Calu3 (cell line): ENCODE results near the gene C16orf96. TPM values are rescaled to one million over a fixed set of nuclear protein-coding genes. Genes with fewer than 3 reads are reported as not detected.

ENCODE experiments used
- BruUV-seq: library from RNA; stranded (reverse); fragments of 400-500 nt; replicated peaks from 2 replicates; lab custom pipeline; 2021; lab: Mats Ljungman, UMichigan
- CTCF ChIA-PET: fragments of 300-600 bp; sonication (Branson Sonifier 250); formaldehyde crosslinking; loops from one replicate; lab custom pipeline; 2022; ENCODE audit warnings: antibody characterized with exemption; lab: Charles Lee
- DNase-seq: peaks from one replicate; pipeline ENCODE4 v3.0.0; 2022
- H3K27ac Mint-ChIP-seq: one replicate; pipeline ENCODE4 v1.8.0; 2022; ENCODE audit warnings: mixed read lengths; ENCODE audit not compliant: unreplicated experiment
- H3K27me3 Mint-ChIP-seq: one replicate; pipeline ENCODE4 v1.8.0; 2022; ENCODE audit warnings: mixed read lengths; ENCODE audit not compliant: unreplicated experiment
- H3K36me3 Mint-ChIP-seq: one replicate; pipeline ENCODE4 v1.8.0; 2022; ENCODE audit warnings: mild to moderate bottlenecking, moderate library complexity, mixed read lengths; ENCODE audit not compliant: insufficient read depth, unreplicated experiment
- H3K4me1 Mint-ChIP-seq: one replicate; pipeline ENCODE4 v1.8.0; 2022; ENCODE audit warnings: mild to moderate bottlenecking, low read depth, mixed read lengths; ENCODE audit not compliant: unreplicated experiment
- H3K4me3 Mint-ChIP-seq: one replicate; pipeline ENCODE4 v1.8.0; 2022; ENCODE audit warnings: mild to moderate bottlenecking, low read depth, moderate library complexity, mixed read lengths; ENCODE audit not compliant: unreplicated experiment
- H3K9me3 Mint-ChIP-seq: one replicate; pipeline ENCODE4 v1.8.0; 2022; ENCODE audit warnings: low read depth, mixed read lengths; ENCODE audit not compliant: unreplicated experiment
- intact Hi-C: fragments of 100-400 bp; cut with micrococcal nuclease; formaldehyde crosslinking; loops from one replicate; pipeline ENCODE4 v1.10.0; 2022; ENCODE audit not compliant: unreplicated experiment
- total RNA-seq: library from RNA; stranded (reverse); gene quantifications from 2 replicates; pipeline ENCODE4 v1.2.3, GENCODE V29; 2022
- TF ChIP-seq, protein P1 (sequence below): fragments of 200-600 bp; IDR thresholded peaks from one replicate; pipeline ENCODE4 v1.8.0; 2022; ENCODE audit warnings: antibody characterized with exemption; ENCODE audit not compliant: unreplicated experiment

C16orf96 gene
- total RNA-seq, 1 experiment from 2014 or later: not detected

DNA sequence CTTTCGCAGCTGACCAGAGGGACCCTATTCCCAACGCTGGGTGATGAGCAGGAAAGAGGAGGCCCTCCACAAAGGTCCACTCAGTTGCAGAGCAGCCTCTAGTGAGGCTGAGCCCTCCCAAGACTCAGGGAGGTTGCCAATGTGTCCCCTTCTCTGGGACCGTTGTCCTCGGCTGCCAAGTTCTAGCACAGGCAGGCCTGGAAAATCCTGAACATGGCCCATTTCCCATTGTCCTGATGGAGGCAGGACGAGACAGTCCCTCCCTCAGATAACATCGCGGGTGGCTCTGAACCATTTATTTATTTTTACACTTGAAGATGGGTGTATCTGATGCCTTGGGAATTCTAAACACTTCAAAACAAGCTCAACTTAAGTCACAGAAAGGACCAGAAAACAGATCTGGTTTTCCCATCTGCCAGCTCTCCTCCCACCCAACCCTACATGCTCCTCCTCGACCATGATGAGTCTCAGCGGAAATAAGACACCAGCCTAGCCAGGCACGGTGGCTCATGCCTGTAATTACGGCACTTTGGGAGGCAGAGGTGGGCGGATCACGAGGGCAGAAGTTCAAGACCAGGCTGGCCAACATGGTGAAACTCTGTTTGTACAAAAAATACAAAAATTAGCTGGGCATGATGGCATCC is 30.4 kb upstream of the C16orf96 start:
- no TSS peak for BruUV-seq
- TF ChIP-seq, protein P1, sequence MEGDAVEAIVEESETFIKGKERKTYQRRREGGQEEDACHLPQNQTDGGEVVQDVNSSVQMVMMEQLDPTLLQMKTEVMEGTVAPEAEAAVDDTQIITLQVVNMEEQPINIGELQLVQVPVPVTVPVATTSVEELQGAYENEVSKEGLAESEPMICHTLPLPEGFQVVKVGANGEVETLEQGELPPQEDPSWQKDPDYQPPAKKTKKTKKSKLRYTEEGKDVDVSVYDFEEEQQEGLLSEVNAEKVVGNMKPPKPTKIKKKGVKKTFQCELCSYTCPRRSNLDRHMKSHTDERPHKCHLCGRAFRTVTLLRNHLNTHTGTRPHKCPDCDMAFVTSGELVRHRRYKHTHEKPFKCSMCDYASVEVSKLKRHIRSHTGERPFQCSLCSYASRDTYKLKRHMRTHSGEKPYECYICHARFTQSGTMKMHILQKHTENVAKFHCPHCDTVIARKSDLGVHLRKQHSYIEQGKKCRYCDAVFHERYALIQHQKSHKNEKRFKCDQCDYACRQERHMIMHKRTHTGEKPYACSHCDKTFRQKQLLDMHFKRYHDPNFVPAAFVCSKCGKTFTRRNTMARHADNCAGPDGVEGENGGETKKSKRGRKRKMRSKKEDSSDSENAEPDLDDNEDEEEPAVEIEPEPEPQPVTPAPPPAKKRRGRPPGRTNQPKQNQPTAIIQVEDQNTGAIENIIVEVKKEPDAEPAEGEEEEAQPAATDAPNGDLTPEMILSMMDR: no peak

DNA sequence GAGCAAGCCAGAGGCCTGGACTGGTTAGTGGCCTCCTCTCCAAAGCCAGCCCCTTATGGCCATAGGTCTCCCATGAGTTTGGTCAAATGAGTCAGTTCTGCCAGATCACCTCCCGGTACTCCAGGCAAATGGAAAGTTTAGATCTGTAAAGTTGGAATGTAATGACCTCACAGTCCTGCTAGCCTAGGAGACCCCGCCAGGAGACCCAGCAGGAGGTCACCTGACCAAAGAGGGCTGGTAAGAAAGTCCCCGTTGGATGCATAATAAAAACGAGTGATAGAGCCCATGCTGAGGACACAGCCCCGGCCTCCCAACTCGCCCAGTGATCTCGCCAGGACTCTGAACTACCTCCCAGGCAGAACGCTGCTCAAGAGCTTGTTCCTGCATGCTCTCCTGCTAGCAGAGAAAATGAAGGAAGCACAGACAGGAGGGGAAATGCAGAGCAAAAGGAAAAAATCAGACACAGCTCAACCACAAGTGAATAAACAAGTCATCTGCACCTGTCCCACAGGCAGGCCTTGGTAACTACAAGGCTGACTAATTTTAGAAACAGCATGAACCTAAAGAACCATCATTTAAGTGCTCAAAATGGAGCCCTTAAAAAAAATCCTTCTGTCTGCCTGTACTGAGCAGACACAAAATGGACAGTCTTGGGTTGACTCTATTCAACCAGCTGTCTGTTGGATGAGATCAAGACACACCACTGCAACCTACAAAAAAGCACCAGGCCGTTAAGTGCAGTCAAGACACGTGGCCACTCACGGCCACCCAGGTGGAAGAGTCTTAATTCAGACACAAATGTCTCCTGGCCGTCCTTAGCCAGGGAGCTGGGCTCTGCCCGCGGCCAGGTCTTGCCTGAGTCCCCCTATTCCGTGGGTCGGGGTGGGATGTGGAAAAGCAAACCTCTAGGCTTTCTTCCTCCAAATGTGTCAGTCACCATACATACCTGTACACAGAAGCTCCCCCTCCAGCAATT is 26.8 kb upstream of the C16orf96 start:
- peaks cover 17% of the 10 kb centered on the region for H3K4me1 Mint-ChIP-seq
- TF ChIP-seq, protein P1: no peak
- intact Hi-C loops: no loop called here
- H3K9me3 Mint-ChIP-seq: no peaks in the 10 kb centered on the region
- no peaks in the 10 kb centered on the region for H3K27me3 Mint-ChIP-seq
- DNase-seq: no peak
- CTCF ChIA-PET: no interaction called here
- BruUV-seq: no TSS peak
- no peak overlapping the region for H3K4me3 Mint-ChIP-seq
- no peak overlapping the region for H3K27ac Mint-ChIP-seq
- H3K36me3 Mint-ChIP-seq: no peaks in the 10 kb centered on the region

More for the DNA sequence above, 30.4 kb upstream of the C16orf96 start:
- Mint-ChIP-seq H3K4me3 (no peak overlapping the region), H3K27me3 (no peaks in the 10 kb centered on the region), H3K4me1 (peaks cover 20% of the 10 kb centered on the region), H3K27ac (no peak overlapping the region), H3K36me3 (no peaks in the 10 kb centered on the region), H3K9me3 (no peaks in the 10 kb centered on the region)
- intact Hi-C loops: no loop called here
- no peak for DNase-seq
- CTCF ChIA-PET: no interaction called here

DNA sequence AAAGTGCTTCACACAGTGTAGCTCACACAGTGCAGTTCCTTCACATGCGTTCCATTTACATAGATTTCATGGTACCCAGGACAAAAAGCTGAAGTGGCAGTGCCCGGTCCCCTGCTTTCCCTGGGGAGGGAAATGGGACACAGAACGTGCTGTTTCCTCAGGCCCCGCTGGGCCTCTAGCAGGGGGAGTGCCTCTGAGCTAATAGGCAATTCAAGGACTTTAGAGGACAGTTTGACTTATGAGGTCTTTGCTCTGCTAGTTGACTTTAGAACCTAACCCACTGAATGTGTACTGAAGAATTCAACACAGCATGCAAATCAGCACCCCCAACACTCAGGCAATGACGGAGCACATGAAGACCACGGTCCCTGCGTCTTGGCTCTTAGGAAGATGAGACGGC is 24.3 kb upstream of the C16orf96 start:
- intact Hi-C loops: no loop called here
- BruUV-seq: no TSS peak
- peaks cover 3% of the 10 kb centered on the region for H3K4me1 Mint-ChIP-seq
- H3K36me3 Mint-ChIP-seq: no peaks in the 10 kb centered on the region
- no peaks in the 10 kb centered on the region for H3K9me3 Mint-ChIP-seq
- CTCF ChIA-PET: no interaction called here
- TF ChIP-seq, protein P1: no peak
- DNase-seq: no peak
- H3K27me3 Mint-ChIP-seq: peaks cover 7% of the 10 kb centered on the region
- H3K27ac Mint-ChIP-seq: no peak overlapping the region
- H3K4me3 Mint-ChIP-seq: no peak overlapping the region

DNA sequence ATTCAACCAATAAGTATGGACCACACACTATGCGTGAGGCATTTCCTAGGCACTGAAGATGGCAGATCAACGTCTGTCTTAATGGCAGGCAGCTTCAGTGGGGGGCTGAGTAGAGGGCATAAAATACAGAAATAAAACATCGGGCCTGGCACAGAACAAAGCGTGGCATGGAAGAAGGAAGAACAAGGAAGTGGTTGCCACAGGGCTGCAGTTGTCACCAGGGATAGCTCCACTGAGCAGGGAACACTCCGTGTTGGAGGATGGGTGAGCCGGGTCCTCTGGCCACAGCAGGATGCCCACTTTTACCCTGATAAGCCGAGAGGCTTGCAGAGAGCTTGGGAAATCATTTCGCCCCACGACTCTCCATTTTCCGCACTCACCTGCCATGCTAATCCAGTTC is 23.9 kb upstream of the C16orf96 start:
- no peak for DNase-seq
- no peak overlapping the region for H3K4me3 Mint-ChIP-seq
- H3K9me3 Mint-ChIP-seq: no peaks in the 10 kb centered on the region
- H3K27me3 Mint-ChIP-seq: peaks cover 11% of the 10 kb centered on the region
- no peaks in the 10 kb centered on the region for H3K36me3 Mint-ChIP-seq
- CTCF ChIA-PET: interaction anchor here (1.2 kb wide), 1 partner anchor 14 kb away, joined by 3 read pairs; no protein-coding TSS in a partner anchor
- no peaks in the 10 kb centered on the region for H3K4me1 Mint-ChIP-seq
- BruUV-seq: no TSS peak
- intact Hi-C loops: no loop called here
- TF ChIP-seq, protein P1: no peak
- H3K27ac Mint-ChIP-seq: no peak overlapping the region
